GM12892 (cell line): Measurements from ENCODE around the gene NFKBIZ.

Experiments
- POLR2AphosphoS5 ChIP-seq: IDR thresholded peaks from 2 replicates; pipeline ENCODE4 v1.6.1; 2011; ENCODE audit warnings: low read depth, low read length, control low read depth
- TAF1 ChIP-seq: IDR thresholded peaks from 2 replicates; pipeline ENCODE4 v1.6.1; 2011; ENCODE audit warnings: low read depth, mild to moderate bottlenecking, control low read depth, low read length, borderline replicate concordance

DNA sequence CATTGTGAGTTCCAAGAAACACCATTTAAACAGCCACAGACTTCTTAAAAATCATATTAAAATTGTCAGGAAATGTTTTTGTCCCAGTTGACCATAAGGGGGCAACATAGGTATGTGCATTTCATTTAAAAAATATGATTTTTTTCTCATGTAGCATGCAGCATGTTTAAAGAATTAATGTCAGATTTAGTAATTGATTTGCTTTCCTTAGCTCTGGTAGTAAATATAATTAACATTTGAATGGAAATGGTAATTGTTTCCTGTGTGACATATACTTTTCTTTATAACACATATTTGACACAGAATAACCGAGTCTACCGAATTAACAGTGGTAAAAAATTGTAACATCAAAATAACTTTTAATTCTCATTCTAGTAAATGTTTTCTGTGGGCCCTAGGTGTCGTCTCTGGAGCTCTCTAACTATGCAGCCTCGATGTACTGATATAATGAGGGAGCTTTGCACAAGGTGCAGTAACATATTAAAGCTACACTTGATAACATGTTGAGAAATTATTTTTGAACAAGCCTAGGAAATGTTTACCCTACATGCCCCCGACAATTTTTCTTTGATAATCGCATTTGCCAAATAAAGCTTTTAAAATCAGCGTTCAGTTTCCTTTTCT lies 35.4 kb upstream of the NFKBIZ start:
- no peak for TF ChIP-seq TAF1
- no peak for TF ChIP-seq POLR2AphosphoS5
